RWPE1 (cell line): ENCODE data around the gene FURIN.
A peak's percentile ranks its signal among the peaks of the same experiment; 100 is the strongest.

Experiments
- CTCF ChIA-PET: fragments of 350-600 bp; sonication (Branson Sonifier 250); formaldehyde crosslinking; extraction: SDS; loops from one replicate; lab custom pipeline; 2021; lab: Yijun Ruan, JAX
- POLR2A ChIA-PET: fragments of 400-600 bp; formaldehyde crosslinking; extraction: SDS; loops from one replicate; lab custom pipeline; 2020; ENCODE audit warnings: antibody characterized with exemption; ENCODE audit not compliant: low non-redundant PET; lab: Yijun Ruan, JAX
- DNase-seq: peaks from one replicate; pipeline ENCODE4 v3.0.0; 2012; ENCODE audit warnings: low spot score
- H3K27ac ChIP-seq: fragments of 450-650 bp; 2 replicates; pipeline ENCODE4 v1.5.1; 2017
- CTCF ChIP-seq: fragments of 450-650 bp; conservative IDR thresholded peaks from 2 replicates; pipeline ENCODE4 v1.5.1; 2017; ENCODE audit warnings: low read depth, mild to moderate bottlenecking

FURIN gene

GRCh38 chr15:90902840-90903732 lies 34.7 kb downstream of the FURIN start, which contains the start of gene MAN2A2:
Gene MAN2A2, plus strand, starts transcription at chr15:90903302. Its CDS starts 906 bp downstream, at chr15:90904208.
- ChIA-PET POLR2A (no interaction called here), CTCF (interaction anchor here (0.5 to 2.8 kb wide), 8 partner anchors 17 to 651 kb away, joined by 3 to 10 read pairs (median 4); partner anchors contain the start of gene UNC45A)
- no peak for TF ChIP-seq CTCF
- H3K27ac ChIP-seq = peak within 1 kb of the TSS; percentile 84
- DNase-seq = peak; percentile 56

DNA sequence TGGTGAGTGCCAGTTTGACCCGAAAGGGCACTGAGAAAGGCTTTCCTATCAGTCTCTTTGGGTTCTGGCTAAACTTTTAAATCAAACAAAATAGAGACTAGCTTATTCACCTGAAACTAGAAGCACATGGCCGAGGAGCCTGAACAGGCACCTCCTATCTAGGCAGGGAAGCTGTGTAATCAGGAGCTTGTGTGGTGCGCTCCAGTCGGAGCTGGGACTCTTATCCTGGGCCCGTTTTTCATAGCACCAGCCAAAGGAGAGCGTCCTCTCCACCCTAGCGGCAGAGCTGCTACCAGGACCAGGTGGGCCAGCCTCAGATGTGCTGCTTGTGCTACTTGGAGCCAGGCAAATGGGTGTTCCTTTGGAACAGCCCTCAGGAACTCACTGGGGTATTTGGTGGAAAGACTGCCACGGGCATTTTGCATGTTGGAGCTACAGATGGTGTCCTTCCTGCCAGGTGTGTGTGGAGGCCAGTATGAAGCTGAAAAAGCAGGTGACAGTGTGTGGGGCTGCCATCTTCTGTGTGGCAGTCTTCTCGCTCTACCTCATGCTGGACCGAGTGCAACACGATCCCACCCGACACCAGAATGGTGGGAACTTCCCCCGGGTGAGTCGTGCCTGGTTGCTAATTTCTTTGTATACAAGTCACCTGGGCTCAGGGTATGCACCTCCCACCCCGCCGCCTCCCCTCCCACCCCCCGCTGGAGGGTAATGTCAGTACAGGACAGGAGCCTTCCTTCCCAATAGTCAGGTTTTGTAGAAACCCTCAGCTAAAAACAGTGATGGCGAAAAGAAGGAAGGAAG lies 35.5 kb downstream of the FURIN start:
- CTCF ChIA-PET = interaction anchor here (0.6 to 2.8 kb wide), 3 partner anchors 18 to 1905 kb away, joined by 3 to 10 read pairs (median 3); partner anchors contain the start of gene UNC45A
- peak overlapping the region; percentile 84 for H3K27ac ChIP-seq
- TF ChIP-seq CTCF = no peak
- DNase-seq = no peak
- POLR2A ChIA-PET = no interaction called here

DNA sequence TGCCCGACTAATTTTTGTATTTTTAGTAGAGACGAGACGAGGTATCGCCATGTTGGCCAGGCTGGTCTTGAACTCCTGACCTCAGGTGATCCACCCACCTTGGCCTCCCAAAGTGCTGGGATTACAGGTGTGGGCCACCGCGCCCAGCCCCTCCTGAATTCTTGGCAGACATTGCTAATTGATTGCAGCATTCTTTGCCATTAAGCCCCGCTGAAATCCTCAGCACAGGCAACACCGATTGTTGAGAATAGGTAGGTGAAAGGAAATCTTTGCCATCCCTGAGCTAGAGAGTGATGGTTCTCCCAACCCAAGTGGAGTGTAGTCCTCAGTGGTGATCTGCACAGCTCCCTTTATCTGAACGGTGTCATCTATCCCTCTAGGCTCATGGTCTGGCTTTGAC lies 36.4 kb downstream of the FURIN start:
- ChIA-PET POLR2A (no interaction called here), CTCF (interaction anchor here (0.6 to 1.5 kb wide), 3 partner anchors 11 to 257 kb away, joined by 3 to 8 read pairs (median 3); no protein-coding TSS in a partner anchor)
- no peak overlapping the region for H3K27ac ChIP-seq
- TF ChIP-seq CTCF = no peak
- no peak for DNase-seq

DNA sequence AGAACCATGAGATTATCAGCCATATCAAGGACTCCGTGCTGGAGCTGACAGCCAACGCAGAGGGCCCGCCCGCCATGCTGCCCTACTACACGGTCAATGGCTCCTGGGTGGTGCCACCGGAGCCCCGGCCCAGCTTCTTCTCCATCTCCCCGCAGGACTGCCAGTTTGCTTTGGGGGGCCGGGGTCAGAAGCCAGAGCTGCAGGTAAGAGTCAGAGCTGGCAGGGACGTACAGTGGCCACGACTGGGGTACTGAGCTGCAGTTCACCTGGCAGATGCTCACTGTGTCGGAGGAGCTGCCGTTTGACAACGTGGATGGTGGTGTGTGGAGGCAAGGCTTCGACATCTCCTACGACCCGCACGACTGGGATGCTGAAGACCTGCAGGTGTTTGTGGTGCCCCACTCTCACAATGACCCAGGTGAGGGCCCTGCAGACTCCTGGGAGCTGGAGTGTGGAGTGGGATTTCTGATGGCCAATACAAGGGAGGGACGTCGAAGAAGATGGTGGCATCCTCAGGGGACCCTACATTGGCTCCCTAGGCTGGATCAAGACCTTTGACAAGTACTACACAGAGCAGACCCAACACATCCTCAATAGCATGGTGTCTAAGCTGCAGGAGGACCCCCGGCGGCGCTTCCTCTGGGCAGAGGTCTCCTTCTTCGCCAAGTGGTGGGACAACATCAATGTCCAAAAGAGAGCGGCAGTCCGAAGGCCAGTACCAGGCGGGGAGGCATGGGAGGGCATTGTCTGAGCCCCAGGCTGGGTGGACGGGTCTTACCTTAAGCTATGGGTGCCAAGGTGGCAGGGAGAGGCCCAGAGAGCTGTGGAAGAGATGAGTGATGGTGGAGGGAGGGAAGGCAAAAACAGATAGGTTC lies 37.2 kb downstream of the FURIN start:
- TF ChIP-seq CTCF = no peak
- POLR2A ChIA-PET = interaction anchor here (0.7 kb wide), 1 partner anchor 21 kb away, joined by 3 read pairs; no protein-coding TSS in a partner anchor
- no peak overlapping the region for H3K27ac ChIP-seq
- DNase-seq = no peak
- CTCF ChIA-PET = interaction anchor here (0.6 to 1.5 kb wide), 3 partner anchors 12 to 258 kb away, joined by 3 to 8 read pairs (median 3); no protein-coding TSS in a partner anchor

DNA sequence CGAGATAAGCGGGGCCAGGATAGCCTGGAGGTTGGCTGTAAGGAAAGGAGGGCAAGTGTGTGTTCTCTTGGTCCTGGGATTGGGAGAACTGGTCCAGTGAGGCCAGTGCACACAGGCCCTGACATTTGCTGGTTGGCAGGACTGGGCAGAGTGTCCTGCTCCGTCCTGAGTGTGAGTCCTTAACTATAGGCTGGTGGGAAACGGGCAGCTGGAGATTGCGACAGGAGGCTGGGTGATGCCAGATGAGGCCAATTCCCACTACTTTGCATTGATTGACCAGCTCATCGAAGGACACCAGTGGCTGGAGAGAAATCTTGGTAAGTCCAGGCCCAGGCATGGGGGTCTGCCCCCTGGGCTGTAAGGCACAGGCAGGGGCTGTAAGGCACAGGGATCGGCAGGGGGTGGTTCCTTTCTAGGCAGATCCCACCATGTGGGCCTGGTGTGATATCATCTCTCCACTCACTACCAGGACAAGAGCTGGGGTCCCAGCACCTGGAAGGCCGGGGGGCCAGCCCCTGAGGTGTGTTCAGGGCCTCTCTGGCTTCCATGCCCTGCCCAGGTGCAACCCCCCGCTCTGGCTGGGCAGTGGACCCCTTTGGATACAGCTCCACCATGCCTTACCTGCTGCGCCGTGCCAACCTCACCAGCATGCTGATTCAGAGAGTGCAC lies 37.9 kb downstream of the FURIN start:
- CTCF ChIA-PET = interaction anchor here (0.6 to 1.5 kb wide), 3 partner anchors 20 to 258 kb away, joined by 3 to 8 read pairs (median 8); no protein-coding TSS in a partner anchor
- DNase-seq = no peak
- no peak for TF ChIP-seq CTCF
- H3K27ac ChIP-seq = no peak overlapping the region
- POLR2A ChIA-PET = no interaction called here
